ENCODE measurements around the gene SAMD11.

GRCh38 chr1:967466-968343 is 44.0 kb downstream of the SAMD11 start:
- TF ChIP-seq POLR2AphosphoS5 (IDR thresholded peaks at IDR 0.05; ENCODE audit: low read depth, low read length) (no peak), POLR2A (IDR thresholded peaks at IDR 0.05; ENCODE audit: low read depth, low read length) (no peak), TAF1 (IDR thresholded peaks at IDR 0.05; ENCODE audit: borderline replicate concordance, low read depth, low read length) (no peak)
